CD1c-positive myeloid dendritic cell (primary cell): ENCODE data around the gene CHD1L.
"Not testable (repeated sequence)": the region's sequence is repeated elsewhere in the genome, so short reads cannot be mapped to it uniquely, and the experiment has no call there.

Experiments
- DNase-seq: peaks from one replicate; pipeline ENCODE4 v3.0.0-alpha.2; 2016; ENCODE audit errors: extremely low spot score

The CHD1L gene

GRCh38 chr1:147233903-147234302 lies 8.6 kb upstream of the CHD1L start:
- DNase-seq, result not testable (repeated sequence)

DNA sequence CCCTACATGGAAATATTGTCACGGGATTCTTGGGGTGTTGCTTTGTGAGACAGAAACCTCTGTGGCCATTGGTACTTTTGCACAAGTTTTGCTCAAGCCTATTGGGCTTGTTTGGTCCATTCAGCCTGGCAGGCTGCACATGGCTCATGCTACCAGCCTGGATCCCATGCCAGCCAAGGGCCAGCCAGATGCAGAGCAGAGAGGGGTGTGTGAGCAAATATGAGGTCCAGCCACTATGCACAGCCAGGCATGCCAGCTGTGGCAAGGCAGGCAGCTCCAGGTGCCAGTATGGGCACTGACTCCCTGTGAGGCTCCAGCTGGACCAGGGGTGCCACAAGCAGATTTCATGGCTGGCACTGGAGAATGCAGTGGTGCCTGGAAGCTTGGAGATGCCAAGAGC lies 6.7 kb upstream of the CHD1L start:
- no peak for DNase-seq

GRCh38 chr1:147236448-147236847 lies 6.0 kb upstream of the CHD1L start:
- DNase-seq, result no peak

GRCh38 chr1:147236959-147237791 lies 5.3 kb upstream of the CHD1L start:
- no peak for DNase-seq

DNA sequence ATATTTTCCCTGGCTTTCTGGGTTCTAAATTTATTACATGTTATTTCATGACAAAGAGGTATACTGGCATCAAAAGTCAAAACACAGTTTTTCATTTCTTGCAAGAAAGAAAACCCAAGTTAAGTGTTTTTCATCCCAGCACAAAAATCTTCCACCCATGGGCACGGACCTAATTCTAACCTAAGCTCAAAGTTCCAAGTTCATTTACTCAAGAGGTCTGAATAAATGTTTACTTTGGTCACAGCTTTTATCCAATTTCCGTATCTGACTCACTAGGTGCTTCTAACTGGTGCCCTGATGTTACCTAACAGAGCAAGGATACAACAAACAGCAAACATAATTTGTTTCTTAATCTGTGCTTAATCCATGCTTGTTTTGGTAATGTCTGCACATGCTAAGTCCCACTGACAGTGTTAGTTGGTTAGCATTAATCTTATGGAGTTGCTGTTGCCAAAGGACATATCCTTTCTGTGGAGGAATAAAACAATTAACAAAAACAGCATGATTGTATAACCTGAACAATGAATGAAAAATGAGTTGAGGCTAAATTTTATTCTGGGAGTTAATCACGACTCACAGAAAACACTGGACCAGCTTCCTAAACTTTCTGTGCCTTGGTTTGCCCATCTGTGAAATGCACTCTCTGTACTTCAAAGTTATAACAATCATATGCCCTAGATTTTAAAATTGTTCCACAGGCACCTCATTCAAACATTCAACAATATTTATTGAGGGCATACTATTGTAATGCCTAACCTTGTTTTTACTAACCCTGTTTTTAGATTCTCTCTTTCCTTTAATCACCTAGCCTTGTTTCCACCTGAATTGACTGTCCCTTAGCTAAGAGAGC lies 4.2 kb upstream of the CHD1L start:
- DNase-seq, result no peak

DNA sequence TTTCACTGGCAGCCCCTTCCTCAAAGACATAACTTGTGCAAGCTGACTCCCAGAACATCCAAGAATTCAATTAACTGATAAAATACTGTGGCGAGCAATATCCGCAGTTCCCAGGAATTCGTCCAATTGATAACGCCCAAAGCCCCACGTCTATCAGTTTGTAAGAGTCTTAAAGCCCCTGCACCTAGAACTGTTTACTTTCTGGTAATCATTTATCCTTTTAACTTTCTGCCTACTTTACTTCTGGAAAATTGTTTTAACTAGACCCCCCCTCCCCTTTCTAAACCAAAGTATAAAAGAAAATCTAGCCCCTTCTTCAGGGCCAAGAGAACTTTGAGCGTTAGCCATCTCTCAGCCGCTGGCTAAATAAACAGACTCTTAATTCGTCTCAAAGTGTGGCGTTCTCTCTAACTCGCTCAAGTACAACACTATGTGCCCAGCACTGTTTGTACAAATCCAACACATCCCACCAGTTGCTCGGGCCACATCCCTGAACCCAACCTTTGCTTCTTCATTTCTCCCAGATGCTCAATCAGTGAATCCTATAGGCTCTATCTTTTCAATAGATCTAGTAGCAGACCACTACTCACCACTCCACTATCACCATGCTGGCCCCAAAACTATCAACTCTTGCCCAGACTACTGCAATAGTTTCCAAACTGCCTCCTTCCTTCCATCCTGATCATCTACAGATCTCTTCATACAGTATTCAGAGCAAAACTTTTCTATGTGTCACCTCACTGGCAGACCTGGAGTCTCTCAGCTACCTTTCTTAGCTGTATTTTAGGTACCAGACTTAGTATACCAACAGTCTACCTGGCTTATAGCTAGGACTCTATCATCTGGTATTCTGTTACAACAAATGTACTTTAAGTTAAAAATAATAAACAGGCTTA lies 3.3 kb upstream of the CHD1L start:
- DNase-seq, result no peak

DNA sequence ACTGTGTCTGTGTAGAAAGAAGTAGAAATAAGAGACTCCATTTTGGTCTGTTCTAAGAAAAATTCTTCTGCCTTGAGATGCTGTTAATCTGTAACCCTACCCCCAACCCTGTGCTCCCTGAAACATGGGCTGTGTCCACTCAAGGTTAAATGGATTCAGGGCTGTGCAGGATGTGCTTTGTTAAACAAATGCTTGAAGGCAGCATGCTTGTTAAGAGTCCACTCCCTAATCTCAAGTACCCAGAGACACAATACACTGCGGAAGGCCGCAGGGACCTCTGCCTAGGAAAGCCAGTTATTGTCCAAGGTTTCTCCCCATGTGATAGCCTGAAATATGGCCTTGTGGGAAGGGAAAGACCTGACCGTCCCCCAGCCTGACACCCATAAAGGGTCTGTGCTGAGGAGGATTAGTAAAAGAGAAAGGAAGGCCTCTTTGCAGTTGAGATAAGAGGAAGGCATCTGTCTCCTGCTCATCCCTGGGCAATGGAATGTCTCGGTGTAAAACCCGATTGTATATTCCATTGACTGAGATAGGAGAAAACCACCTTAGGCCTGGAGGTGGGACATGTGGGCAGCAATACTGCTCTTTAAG lies 2.3 kb upstream of the CHD1L start:
- DNase-seq, result not testable (repeated sequence)

GRCh38 chr1:147241934-147242448 lies 493 bp upstream of the CHD1L start:
- DNase-seq, result no peak

DNA sequence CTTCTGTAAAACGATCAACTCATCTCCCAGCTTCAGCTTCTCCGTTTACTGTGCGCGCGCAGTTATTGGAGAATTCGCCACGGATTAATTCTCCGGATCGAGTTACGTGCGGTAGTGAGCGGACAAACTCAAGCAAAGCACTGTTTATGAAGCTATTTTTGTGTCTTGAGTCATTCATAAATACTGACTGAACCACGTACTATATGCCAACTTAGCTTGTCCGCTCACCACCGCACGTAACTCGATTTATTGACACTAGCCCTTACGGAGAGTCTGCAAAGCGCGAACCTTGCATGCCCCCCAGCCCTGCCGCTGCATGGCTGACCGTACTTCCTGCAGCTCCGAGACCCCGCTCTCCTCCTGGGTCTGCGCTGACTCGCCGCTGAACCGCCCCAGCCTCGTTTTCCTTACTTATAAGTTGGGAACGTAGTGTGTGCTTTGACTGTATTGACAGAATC lies 773 bp downstream of the CHD1L start:
- peak; percentile 21 for DNase-seq

- DNase-seq, result no peak
Measured at GRCh38 chr1:147243841-147244240, 1.4 kb downstream of the CHD1L start.

DNA sequence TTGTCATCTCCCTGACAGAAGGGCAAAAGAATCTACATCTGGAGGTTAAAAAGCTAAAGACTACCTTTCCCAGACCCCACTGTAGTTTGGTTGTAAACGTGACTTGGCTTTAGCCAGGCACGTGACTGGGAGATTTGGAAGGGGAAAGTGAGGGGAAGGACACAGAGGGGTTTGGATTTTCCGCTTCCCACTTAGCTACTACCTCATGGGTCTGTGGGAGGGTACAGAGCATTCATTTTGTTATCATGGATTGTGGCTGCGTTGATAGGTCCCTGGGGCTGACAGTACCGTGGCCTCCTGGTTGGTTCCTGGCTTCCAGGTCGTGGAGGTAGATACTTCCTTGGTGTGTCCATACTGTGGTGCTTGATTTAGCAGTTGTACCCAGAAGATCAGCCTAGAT lies 2.6 kb downstream of the CHD1L start:
- DNase-seq, result no peak

DNA sequence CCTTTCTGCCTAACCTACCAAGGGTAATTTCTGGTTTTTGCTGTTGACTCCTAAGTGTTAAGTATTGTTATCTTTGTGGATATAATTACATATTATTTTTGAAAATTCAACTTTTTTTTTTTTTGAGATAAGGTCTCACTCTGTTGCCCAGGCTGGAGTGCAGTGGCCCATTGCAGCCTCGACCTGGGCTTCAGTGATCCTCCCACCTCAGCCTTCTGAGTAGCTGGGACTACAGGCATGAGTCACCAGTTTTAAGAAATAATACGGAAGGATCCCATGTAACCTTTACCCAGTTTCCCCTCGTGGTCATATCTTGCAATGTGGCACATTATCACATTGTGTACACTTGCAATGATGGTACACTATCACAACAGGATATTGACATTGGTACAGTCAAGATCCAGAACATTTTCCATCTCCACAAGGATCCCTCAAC lies 3.1 kb downstream of the CHD1L start:
- DNase-seq, result peak; percentile 66

DNA sequence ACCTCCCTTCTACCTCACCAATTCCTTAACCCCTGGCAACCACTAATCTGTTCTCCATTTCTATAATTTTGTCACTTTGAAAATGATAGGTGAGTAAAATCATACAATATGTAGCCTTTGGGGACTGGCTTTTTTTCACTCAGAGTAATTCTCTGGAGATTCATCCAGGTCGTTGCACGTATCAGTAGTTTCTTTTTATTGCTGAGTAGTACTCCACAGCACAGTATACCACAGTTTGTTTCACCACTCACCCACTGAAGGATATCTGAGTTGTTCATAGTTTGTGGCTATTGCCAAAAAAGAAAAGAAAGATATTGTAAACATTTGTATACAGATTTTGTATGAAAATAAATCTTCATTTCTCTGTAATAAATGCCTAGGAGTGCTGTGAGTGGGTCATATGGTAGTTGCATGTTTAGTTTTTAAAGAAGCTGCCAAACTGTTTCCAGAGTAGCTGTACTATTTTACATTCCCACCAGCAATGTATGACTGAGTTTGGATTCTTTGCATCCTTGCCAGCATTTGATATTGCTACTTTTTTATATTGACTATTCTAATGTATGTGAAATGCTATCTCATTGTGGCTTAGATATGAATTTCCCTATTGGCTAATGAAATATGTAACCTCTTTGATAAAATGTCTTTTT lies 3.7 kb downstream of the CHD1L start:
- DNase-seq, result no peak

GRCh38 chr1:147246910-147247655 lies 4.6 kb downstream of the CHD1L start:
- DNase-seq, result peak; percentile 52

DNA sequence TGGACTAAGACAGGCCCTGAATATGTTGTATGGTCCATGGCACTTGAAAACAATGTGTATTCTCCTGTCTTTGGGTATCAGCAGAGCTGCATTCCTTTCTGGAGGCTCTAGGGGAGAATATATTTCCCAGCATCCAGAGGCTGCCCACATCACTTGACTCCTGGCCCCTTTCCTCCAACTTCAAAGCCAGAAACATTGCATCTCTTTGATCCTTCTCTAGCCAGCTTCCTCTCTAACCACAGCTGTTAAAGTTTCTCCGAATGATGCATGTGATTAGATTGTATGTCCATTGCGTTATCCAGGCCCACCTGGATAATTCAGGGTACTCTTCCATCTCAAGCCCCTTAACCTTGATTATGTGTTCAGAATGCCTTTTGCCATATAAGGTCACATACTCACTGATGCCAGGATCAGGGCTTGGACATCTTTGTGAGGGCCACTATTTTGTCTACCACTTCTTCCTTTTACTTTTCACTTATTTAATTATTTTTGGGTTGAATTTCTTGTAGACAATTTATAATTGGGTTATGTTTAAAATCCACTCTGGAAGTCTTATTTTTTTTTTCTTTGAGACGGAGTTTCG lies 5.3 kb downstream of the CHD1L start:
- DNase-seq, result no peak

- no peak for DNase-seq
Measured at GRCh38 chr1:147252540-147252939, 10.1 kb downstream of the CHD1L start.

DNA sequence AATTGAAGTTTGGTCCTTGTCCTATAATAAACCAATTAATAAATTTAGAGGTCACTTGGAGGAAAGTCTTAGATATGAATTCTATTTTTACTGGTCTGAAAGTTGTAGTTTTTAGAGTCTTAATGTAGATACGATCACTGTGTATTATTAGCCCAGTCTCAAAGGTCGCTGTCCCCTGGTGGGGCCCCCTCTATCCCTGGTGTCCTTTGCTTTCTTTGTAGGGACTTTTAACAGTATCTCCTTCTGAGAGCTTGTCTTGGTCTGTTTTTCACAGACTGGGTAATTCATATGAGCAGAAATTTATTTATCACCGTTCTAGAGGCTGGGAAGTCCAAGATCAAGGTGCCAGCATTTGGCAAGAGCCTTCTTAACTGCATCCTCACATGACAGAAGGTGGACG lies 18.5 kb downstream of the CHD1L start:
- no peak for DNase-seq

- no peak for DNase-seq
Measured at GRCh38 chr1:147264158-147264768, 21.8 kb downstream of the CHD1L start.

- no peak for DNase-seq
Measured at GRCh38 chr1:147266381-147266780, 23.9 kb downstream of the CHD1L start.
